ENCODE results near the gene RASEF. TPM values are rescaled to one million over a fixed set of nuclear protein-coding genes. Genes with fewer than 3 reads are reported as not detected.

The RASEF gene
- total RNA-seq, 4 donors from 2014 or later: 3.4 to 6.2 (median 4.8) TPM

- no peaks in the 10 kb centered on the region for H3K27me3 ChIP-seq
- no peak overlapping the region for H3K27ac ChIP-seq
- no peaks in the 10 kb centered on the region for H3K36me3 ChIP-seq
- 57% methylated on average over 1 of the region's 1 CpG for WGBS
- H3K4me3 ChIP-seq: no peak overlapping the region
- no peak for DNase-seq (ENCODE audit: low spot score in 2 of 2)
- H3K4me1 ChIP-seq: no peaks in the 10 kb centered on the region
- H3K9me3 ChIP-seq: no peaks in the 10 kb centered on the region
- no peak for TF ChIP-seq POLR2AphosphoS5 (IDR thresholded peaks at IDR 0.05)
- no peak for TF ChIP-seq CTCF (IDR thresholded peaks at IDR 0.05)
- TF ChIP-seq POLR2A (IDR thresholded peaks at IDR 0.05): no peak
- TF ChIP-seq EP300 (IDR thresholded peaks at IDR 0.05): no peak
Measured at GRCh38 chr9:83023151-83023550, 39.8 kb downstream of the RASEF start.

- peaks cover 3% of the 10 kb centered on the region for H3K9me3 ChIP-seq
- TF ChIP-seq POLR2AphosphoS5 (IDR thresholded peaks at IDR 0.05) (no peak), EP300 (IDR thresholded peaks at IDR 0.05) (no peak), CTCF (IDR thresholded peaks at IDR 0.05) (no peak), POLR2A (IDR thresholded peaks at IDR 0.05) (no peak)
- H3K27ac ChIP-seq: no peak overlapping the region
- no peaks in the 10 kb centered on the region for H3K4me1 ChIP-seq
- no peak for DNase-seq (ENCODE audit: low spot score in 2 of 2)
- WGBS: 85% methylated on average over 2 of the region's 2 CpGs
- H3K27me3 ChIP-seq: no peaks in the 10 kb centered on the region
- no peaks in the 10 kb centered on the region for H3K36me3 ChIP-seq
- no peak overlapping the region for H3K4me3 ChIP-seq
Measured at GRCh38 chr9:83020864-83021263, 42.1 kb downstream of the RASEF start.

- H3K27ac ChIP-seq: no peak overlapping the region
- 88% methylated on average over 7 of the region's 7 CpGs for WGBS
- H3K4me1 ChIP-seq: no peaks in the 10 kb centered on the region
- H3K36me3 ChIP-seq: no peaks in the 10 kb centered on the region
- TF ChIP-seq EP300 (IDR thresholded peaks at IDR 0.05): no peak
- no peak for TF ChIP-seq CTCF (IDR thresholded peaks at IDR 0.05)
- TF ChIP-seq POLR2A (IDR thresholded peaks at IDR 0.05): no peak
- no peak for TF ChIP-seq POLR2AphosphoS5 (IDR thresholded peaks at IDR 0.05)
- peaks cover 3% of the 10 kb centered on the region for H3K9me3 ChIP-seq
- H3K4me3 ChIP-seq: no peak overlapping the region
- DNase-seq (ENCODE audit: low spot score in 2 of 2): no peak
- H3K27me3 ChIP-seq: no peaks in the 10 kb centered on the region
Measured at GRCh38 chr9:83020327-83020726, 42.6 kb downstream of the RASEF start.

GRCh38 chr9:83019246-83019645 is 43.7 kb downstream of the RASEF start:
- DNase-seq (ENCODE audit: low spot score in 2 of 2): no peak
- H3K36me3 ChIP-seq: no peaks in the 10 kb centered on the region
- peaks cover 3% of the 10 kb centered on the region for H3K9me3 ChIP-seq
- H3K27ac ChIP-seq: no peak overlapping the region
- no peaks in the 10 kb centered on the region for H3K4me1 ChIP-seq
- TF ChIP-seq EP300 (IDR thresholded peaks at IDR 0.05) (no peak), CTCF (IDR thresholded peaks at IDR 0.05) (no peak), POLR2A (IDR thresholded peaks at IDR 0.05) (no peak), POLR2AphosphoS5 (IDR thresholded peaks at IDR 0.05) (no peak)
- 79% methylated on average over 2 of the region's 2 CpGs for WGBS
- no peak overlapping the region for H3K4me3 ChIP-seq
- no peaks in the 10 kb centered on the region for H3K27me3 ChIP-seq

GRCh38 chr9:83015897-83016296 is 47.0 kb downstream of the RASEF start:
- no peaks in the 10 kb centered on the region for H3K36me3 ChIP-seq
- H3K4me1 ChIP-seq: peaks cover 3% of the 10 kb centered on the region
- TF ChIP-seq POLR2AphosphoS5 (IDR thresholded peaks at IDR 0.05): no peak
- TF ChIP-seq EP300 (IDR thresholded peaks at IDR 0.05): no peak
- no peak for TF ChIP-seq CTCF (IDR thresholded peaks at IDR 0.05)
- no peak for TF ChIP-seq POLR2A (IDR thresholded peaks at IDR 0.05)
- H3K9me3 ChIP-seq: peaks cover 3% of the 10 kb centered on the region
- H3K27me3 ChIP-seq: no peaks in the 10 kb centered on the region
- H3K27ac ChIP-seq: no peak overlapping the region
- 83% methylated on average over 2 of the region's 2 CpGs for WGBS
- no peak for DNase-seq (ENCODE audit: low spot score in 2 of 2)
- H3K4me3 ChIP-seq: no peak overlapping the region

Measured in suprapubic skin (tissue), 4 donors.